Progenitor cell of endocrine pancreas (in vitro differentiated cells): ENCODE data around the gene PRKCQ. TPM values are rescaled to one million over a fixed set of nuclear protein-coding genes. Genes with fewer than 3 reads are reported as not detected.

Source experiments
- DNase-seq: peaks from one replicate; pipeline ENCODE4 v3.0.0; 2021; ENCODE audit warnings: low spot score; ENCODE audit not compliant: unreplicated experiment
- H3K27ac Mint-ChIP-seq: 2 replicates; pipeline ENCODE4 v1.8.0; 2021; ENCODE audit warnings: mild to moderate bottlenecking, moderate library complexity, mixed read lengths
- H3K27me3 Mint-ChIP-seq: 2 replicates; pipeline ENCODE4 v1.8.0; 2021; ENCODE audit warnings: mixed read lengths
- H3K36me3 Mint-ChIP-seq: 2 replicates; pipeline ENCODE4 v1.8.0; 2022; ENCODE audit warnings: mixed read lengths; ENCODE audit not compliant: insufficient read depth
- H3K4me1 Mint-ChIP-seq: 2 replicates; pipeline ENCODE4 v1.8.0; 2021; ENCODE audit warnings: low read depth, mixed read lengths
- H3K4me3 Mint-ChIP-seq: 2 replicates; pipeline ENCODE4 v1.8.0; 2021; ENCODE audit warnings: low read depth, mild to moderate bottlenecking, moderate library complexity, mixed read lengths
- H3K9me3 Mint-ChIP-seq: 2 replicates; pipeline ENCODE4 v1.8.0; 2021; ENCODE audit warnings: low read depth, mixed read lengths
- total RNA-seq: library from RNA; stranded (reverse); gene quantifications from 2 replicates; pipeline ENCODE4 v1.2.1, GENCODE V29; 2021
- TF ChIP-seq, protein P1 (sequence below): fragments of 200-600 bp; sonication (generic); IDR thresholded peaks from one replicate; pipeline ENCODE4 v1.5.0; 2021; ENCODE audit warnings: antibody characterized with exemption, mild to moderate bottlenecking; ENCODE audit not compliant: unreplicated experiment

The PRKCQ gene
- total RNA-seq, 1 donor from 2014 or later: 5.6 TPM

DNA sequence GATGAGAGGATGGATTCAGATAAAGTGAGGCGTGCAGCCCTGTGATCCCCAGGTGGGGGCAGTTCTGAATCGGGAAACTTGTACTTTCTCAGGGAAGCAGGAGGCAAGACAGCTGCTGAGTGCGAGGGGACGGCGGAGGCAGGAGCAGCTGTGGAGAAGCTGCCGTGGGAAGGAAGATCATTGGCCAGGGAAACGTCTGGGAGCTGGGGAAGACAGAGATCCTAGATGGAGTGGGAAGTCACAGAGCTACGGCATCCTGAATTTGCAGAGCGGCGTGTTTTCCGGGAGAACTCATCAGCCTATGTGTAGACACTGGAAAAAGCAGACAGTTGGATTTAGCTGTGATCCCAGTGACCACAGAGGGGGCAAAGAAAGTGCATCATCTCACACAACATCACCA is 9.2 kb downstream of the PRKCQ start:
- peaks cover 2% of the 10 kb centered on the region for H3K4me1 Mint-ChIP-seq
- no peak overlapping the region for H3K27ac Mint-ChIP-seq
- H3K9me3 Mint-ChIP-seq: no peaks in the 10 kb centered on the region
- no peaks in the 10 kb centered on the region for H3K36me3 Mint-ChIP-seq
- peaks cover 36% of the 10 kb centered on the region for H3K27me3 Mint-ChIP-seq
- H3K4me3 Mint-ChIP-seq: no peak overlapping the region
- TF ChIP-seq, protein P1, sequence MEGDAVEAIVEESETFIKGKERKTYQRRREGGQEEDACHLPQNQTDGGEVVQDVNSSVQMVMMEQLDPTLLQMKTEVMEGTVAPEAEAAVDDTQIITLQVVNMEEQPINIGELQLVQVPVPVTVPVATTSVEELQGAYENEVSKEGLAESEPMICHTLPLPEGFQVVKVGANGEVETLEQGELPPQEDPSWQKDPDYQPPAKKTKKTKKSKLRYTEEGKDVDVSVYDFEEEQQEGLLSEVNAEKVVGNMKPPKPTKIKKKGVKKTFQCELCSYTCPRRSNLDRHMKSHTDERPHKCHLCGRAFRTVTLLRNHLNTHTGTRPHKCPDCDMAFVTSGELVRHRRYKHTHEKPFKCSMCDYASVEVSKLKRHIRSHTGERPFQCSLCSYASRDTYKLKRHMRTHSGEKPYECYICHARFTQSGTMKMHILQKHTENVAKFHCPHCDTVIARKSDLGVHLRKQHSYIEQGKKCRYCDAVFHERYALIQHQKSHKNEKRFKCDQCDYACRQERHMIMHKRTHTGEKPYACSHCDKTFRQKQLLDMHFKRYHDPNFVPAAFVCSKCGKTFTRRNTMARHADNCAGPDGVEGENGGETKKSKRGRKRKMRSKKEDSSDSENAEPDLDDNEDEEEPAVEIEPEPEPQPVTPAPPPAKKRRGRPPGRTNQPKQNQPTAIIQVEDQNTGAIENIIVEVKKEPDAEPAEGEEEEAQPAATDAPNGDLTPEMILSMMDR: no peak
- DNase-seq: no peak

DNA sequence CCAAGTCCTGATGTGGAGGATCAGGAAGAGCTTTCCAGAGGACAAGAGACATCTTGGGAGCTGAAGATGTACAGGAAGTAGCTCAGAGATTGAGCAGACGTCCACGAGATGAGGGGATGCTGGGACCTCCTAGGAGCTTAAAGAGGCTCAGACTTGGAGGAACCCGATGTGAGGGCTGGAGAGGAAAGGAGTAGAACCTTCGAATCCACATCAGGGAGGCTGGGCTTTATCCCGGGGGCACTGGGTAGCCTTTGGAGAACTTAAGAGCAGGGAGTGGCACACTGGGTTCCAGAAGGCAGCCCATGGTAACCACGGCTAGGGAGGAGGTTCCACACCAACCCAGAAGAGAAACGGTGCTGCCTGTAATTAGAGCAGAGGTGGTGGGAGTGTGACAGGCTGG is 10.8 kb downstream of the PRKCQ start:
- H3K27ac Mint-ChIP-seq: no peak overlapping the region
- no peaks in the 10 kb centered on the region for H3K9me3 Mint-ChIP-seq
- TF ChIP-seq, protein P1: no peak
- no peak overlapping the region for H3K4me3 Mint-ChIP-seq
- H3K4me1 Mint-ChIP-seq: peaks cover 2% of the 10 kb centered on the region
- peaks cover 38% of the 10 kb centered on the region for H3K27me3 Mint-ChIP-seq
- H3K36me3 Mint-ChIP-seq: no peaks in the 10 kb centered on the region
- DNase-seq: no peak

DNA sequence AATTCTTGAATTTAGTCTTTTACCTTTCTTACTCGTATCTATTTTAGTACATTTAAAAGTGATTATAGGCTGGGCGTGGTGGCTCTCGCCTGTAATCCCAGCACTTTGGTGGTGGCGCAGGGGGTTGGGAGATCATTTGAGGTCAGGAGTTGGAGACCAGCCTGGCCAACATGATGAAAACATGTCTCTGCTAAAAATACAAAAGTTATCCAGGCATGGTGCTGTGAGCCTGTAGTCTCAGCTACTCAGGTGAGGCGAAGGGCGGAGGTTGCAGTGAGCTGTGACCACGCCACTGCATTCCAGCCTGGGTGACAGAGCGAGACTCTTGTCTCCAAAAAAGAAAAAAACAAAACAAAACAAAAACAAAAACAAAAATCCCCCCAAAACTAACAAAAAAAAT is 12.2 kb downstream of the PRKCQ start:
- Mint-ChIP-seq H3K36me3 (no peaks in the 10 kb centered on the region), H3K4me1 (peaks cover 3% of the 10 kb centered on the region), H3K4me3 (no peak overlapping the region), H3K9me3 (no peaks in the 10 kb centered on the region), H3K27ac (no peak overlapping the region), H3K27me3 (peaks cover 45% of the 10 kb centered on the region)
- TF ChIP-seq, protein P1: no peak
- DNase-seq: no peak

DNA sequence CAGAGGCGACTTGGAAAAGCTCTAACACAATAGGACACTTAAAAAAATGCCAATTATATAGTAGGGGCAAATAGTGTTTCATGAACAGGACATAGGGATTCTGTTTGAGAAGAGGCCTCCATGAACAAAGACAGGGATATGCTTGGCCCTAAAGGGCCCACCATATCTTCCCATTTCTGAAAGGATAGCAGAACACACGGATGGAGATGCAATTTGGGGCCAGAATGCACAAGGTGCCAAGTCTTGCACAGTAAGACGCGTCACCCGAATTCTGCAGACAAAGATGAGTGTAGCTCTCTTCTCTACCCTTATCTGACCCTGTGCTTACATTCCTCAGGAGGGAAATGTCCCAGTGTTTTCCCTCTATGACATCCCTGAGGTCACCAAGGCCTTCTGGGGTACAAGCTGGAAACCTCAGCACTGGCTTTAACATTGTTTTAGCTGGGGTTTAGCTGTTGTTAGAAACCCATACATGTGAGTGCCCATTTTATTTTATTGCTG is 12.8 kb downstream of the PRKCQ start:
- TF ChIP-seq, protein P1: no peak
- Mint-ChIP-seq H3K9me3 (no peaks in the 10 kb centered on the region), H3K4me1 (peaks cover 6% of the 10 kb centered on the region), H3K27me3 (peaks cover 46% of the 10 kb centered on the region), H3K4me3 (no peak overlapping the region), H3K27ac (no peak overlapping the region), H3K36me3 (no peaks in the 10 kb centered on the region)
- no peak for DNase-seq

DNA sequence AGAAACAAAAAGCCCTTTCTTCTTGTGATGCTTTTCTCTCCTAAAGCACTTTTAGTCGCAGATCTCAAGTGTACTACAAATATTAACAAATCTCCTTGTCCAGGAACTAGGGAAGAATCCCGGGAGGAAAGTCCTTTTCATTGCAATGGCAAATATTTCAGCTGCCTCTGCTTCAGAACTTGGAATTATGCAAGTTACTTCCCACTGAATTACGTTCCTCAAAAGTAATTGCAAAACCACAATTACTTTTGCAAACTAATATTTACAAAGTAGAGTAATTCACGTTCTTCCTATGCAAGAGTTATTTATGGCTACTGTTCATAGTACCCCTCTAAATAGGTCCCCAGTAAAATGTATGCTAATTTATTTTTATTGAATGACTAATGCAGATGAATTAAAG is 14.5 kb downstream of the PRKCQ start:
- H3K4me1 Mint-ChIP-seq: peaks cover 9% of the 10 kb centered on the region
- no peak overlapping the region for H3K4me3 Mint-ChIP-seq
- no peaks in the 10 kb centered on the region for H3K9me3 Mint-ChIP-seq
- H3K36me3 Mint-ChIP-seq: no peaks in the 10 kb centered on the region
- no peak overlapping the region for H3K27ac Mint-ChIP-seq
- DNase-seq: no peak
- TF ChIP-seq, protein P1: no peak
- peaks cover 48% of the 10 kb centered on the region for H3K27me3 Mint-ChIP-seq
